ENCODE data around the gene IL12A.

The IL12A gene

GRCh38 chr3:159989973-159990846 is 1.6 kb downstream of the IL12A start:
- in situ Hi-C loops (cut with MboI; ENCODE audit: low sequenced_read_pairs) = no loop called here

GRCh38 chr3:159991591-159991990 is 3.0 kb downstream of the IL12A start:
- in situ Hi-C loops (cut with MboI; ENCODE audit: low sequenced_read_pairs) = no loop called here

GRCh38 chr3:159992589-159992988 is 4.0 kb downstream of the IL12A start:
- in situ Hi-C loops (cut with MboI; ENCODE audit: low sequenced_read_pairs) = no loop called here

- in situ Hi-C loops (cut with MboI; ENCODE audit: low sequenced_read_pairs) = no loop called here
Measured at GRCh38 chr3:159994182-159994581, 5.5 kb downstream of the IL12A start.

- in situ Hi-C loops (cut with MboI; ENCODE audit: low sequenced_read_pairs) = no loop called here
Measured at GRCh38 chr3:159995091-159995490, 6.5 kb downstream of the IL12A start.

- in situ Hi-C loops (cut with MboI; ENCODE audit: low sequenced_read_pairs) = no loop called here
Measured at GRCh38 chr3:159996018-159996417, 7.4 kb downstream of the IL12A start.

GRCh38 chr3:159996959-159997358 is 8.3 kb downstream of the IL12A start:
- in situ Hi-C loops (cut with MboI; ENCODE audit: low sequenced_read_pairs) = no loop called here

- in situ Hi-C loops (cut with MboI; ENCODE audit: low sequenced_read_pairs) = no loop called here
Measured at GRCh38 chr3:160001148-160001760, 12.6 kb downstream of the IL12A start.

GRCh38 chr3:160001850-160002623 is 13.4 kb downstream of the IL12A start:
- in situ Hi-C loops (cut with MboI; ENCODE audit: low sequenced_read_pairs) = no loop called here

GRCh38 chr3:160003520-160004128 is 15.0 kb downstream of the IL12A start:
- in situ Hi-C loops (cut with MboI; ENCODE audit: low sequenced_read_pairs) = no loop called here

- in situ Hi-C loops (cut with MboI; ENCODE audit: low sequenced_read_pairs) = no loop called here
Measured at GRCh38 chr3:160005004-160005403, 16.4 kb downstream of the IL12A start.

- in situ Hi-C loops (cut with MboI; ENCODE audit: low sequenced_read_pairs) = no loop called here
Measured at GRCh38 chr3:160006282-160007163, 17.9 kb downstream of the IL12A start.

GRCh38 chr3:160008961-160009360 is 20.3 kb downstream of the IL12A start:
- in situ Hi-C loops (cut with MboI; ENCODE audit: low sequenced_read_pairs) = no loop called here

- in situ Hi-C loops (cut with MboI; ENCODE audit: low sequenced_read_pairs) = no loop called here
Measured at GRCh38 chr3:160009525-160009924, 20.9 kb downstream of the IL12A start.

GRCh38 chr3:160010578-160010977 is 21.9 kb downstream of the IL12A start:
- in situ Hi-C loops (cut with MboI; ENCODE audit: low sequenced_read_pairs) = no loop called here

- in situ Hi-C loops (cut with MboI; ENCODE audit: low sequenced_read_pairs) = no loop called here
Measured at GRCh38 chr3:160012108-160012507, 23.5 kb downstream of the IL12A start.

- in situ Hi-C loops (cut with MboI; ENCODE audit: low sequenced_read_pairs) = no loop called here
Measured at GRCh38 chr3:160016972-160017371, 28.3 kb downstream of the IL12A start.

GRCh38 chr3:160018959-160019358 is 30.3 kb downstream of the IL12A start:
- in situ Hi-C loops (cut with MboI; ENCODE audit: low sequenced_read_pairs) = no loop called here

GRCh38 chr3:160020057-160020711 is 31.5 kb downstream of the IL12A start:
- in situ Hi-C loops (cut with MboI; ENCODE audit: low sequenced_read_pairs) = no loop called here

- in situ Hi-C loops (cut with MboI; ENCODE audit: low sequenced_read_pairs) = no loop called here
Measured at GRCh38 chr3:160022068-160022467, 33.4 kb downstream of the IL12A start.

Data from hTERT RPE-1 (cell line).